ENCODE results near the gene INSM2. TPM values are rescaled to one million over a fixed set of nuclear protein-coding genes. Genes with fewer than 3 reads are reported as not detected.

The INSM2 gene
- total and polyA plus RNA-seq, 10 of the 15 experiments (the other 5 are each of a cell fraction or from before 2014, with no cell fraction given), result 0.06 TPM; not detected in 9

DNA sequence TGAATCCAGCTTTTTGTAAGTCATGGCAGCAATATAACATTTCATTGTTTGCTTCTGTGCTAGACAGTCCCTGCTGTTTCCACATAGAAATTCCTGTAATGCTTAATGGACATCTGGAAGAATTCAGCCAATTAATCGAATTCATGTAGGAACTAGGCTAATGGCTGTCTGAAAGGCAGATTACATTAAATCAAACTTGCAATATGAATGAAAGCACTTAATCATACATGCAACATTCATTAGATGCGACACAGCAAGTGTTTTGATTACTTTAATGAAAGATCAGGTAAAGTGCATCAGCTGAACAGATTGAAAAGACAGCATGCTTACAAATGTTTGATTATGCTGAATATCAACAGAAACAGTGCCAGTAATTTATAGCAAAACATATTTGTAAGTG, 24.1 kb upstream of the INSM2 start (continued):
- TF ChIP-seq EZH2 (IDR thresholded peaks at IDR 0.05; ENCODE audit: borderline replicate concordance, control insufficient read depth, low read depth, low read length) (no peak), RELA (IDR thresholded peaks at IDR 0.05; ENCODE audit: borderline replicate concordance, partially characterized antibody) (no peak), NFIC (IDR thresholded peaks at IDR 0.05; ENCODE audit: low read depth, low read length) (no peak), KAT2A (conservative IDR thresholded peaks at IDR 0.05; ENCODE audit: control insufficient read depth, low read depth, low read length) (no peak), SREBF2 (IDR thresholded peaks at IDR 0.05; ENCODE audit: low read length) (no peak), NR2C2 (IDR thresholded peaks at IDR 0.05; ENCODE audit: borderline replicate concordance, control insufficient read depth, insufficient read length, low read depth) (no peak), STAT1 (conservative IDR thresholded peaks at IDR 0.05) (no peak), SP1 (IDR thresholded peaks at IDR 0.05; ENCODE audit: low read depth, low read length) (no peak), MTA3 (IDR thresholded peaks at IDR 0.05; ENCODE audit: borderline replicate concordance, low read length) (no peak)

DNA sequence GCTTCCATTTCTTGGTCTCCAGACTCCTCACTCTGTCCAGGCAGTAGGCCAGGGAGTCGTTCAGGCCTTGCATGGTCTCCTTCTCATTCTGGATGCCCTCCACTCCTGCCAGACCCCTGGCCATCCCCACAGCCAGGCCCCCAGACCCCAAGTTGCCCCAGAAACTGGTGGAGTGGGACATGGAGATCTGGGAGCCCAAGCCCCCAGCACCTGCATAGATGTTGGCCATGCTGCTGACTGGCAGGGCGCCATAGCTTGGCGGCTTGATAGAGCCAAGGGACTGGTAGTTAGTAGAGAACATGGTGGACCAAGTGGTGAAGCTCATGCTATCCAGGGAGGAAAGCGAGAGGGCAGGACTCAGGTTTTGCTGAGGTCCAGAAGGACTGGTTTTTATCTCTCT, 21.2 kb upstream of the INSM2 start:
- Histone ChIP-seq H3K4me3 (no peak overlapping the region), H3K4me2 (ENCODE audit: control insufficient read depth, insufficient read depth) (no peak overlapping the region), H3K9me3 (replicated peaks; ENCODE audit: control insufficient read depth, insufficient read depth, low read length) (no peaks in the 10 kb centered on the region), H4K20me1 (ENCODE audit: control insufficient read depth, insufficient read depth) (no peaks in the 10 kb centered on the region), H3K27me3 (replicated peaks in 1 of 2; ENCODE audit: control insufficient read depth in 2 of 2, insufficient read depth in 2 of 2, low read length in 1 of 2) (no peaks in the 10 kb centered on the region), H3K9ac (ENCODE audit: control insufficient read depth, insufficient read depth, low read length) (no peak overlapping the region), H3K79me2 (ENCODE audit: control insufficient read depth, insufficient read depth, low read length) (no peaks in the 10 kb centered on the region), H3K27ac (ENCODE audit: control insufficient read depth, insufficient read depth) (no peak overlapping the region), H3K4me1 (ENCODE audit: control insufficient read depth, insufficient read depth, low read length) (no peaks in the 10 kb centered on the region), H3K36me3 (ENCODE audit: control insufficient read depth in 2 of 2, insufficient read depth in 2 of 2, low read length in 1 of 2) (no peaks in the 10 kb centered on the region), H2AFZ (ENCODE audit: control insufficient read depth, low read depth, low read length) (no peak overlapping the region)
- ChIA-PET CTCF (interaction anchor here (1.0 kb wide), 1 partner anchor 19 kb away, joined by 3 read pairs; no protein-coding TSS in a partner anchor), POLR2A (no interaction called here), SMC1A (ENCODE audit: uncharacterized antibody, unreplicated experiment) (no interaction called here), RAD21 (ENCODE audit: unreplicated experiment) (no interaction called here)
- ATAC-seq (no peak), FAIRE-seq (no peak), DNase-seq (ENCODE audit: low read depth, low spot score) (no peak)
- intact Hi-C loops (cut with micrococcal nuclease; ENCODE audit: unreplicated experiment) (no loop called here), in situ Hi-C loops (cut with MboI) (no loop called here)
- TF ChIP-seq CHD4 (IDR thresholded peaks at IDR 0.05), result no peak
- WGBS (ENCODE audit: insufficient coverage, insufficient replicate concordance, low lambda C conversion rate, missing lambda C conversion rate), result 1% methylated on average over 4 of the region's 4 CpGs
- BruUV-seq (replicated peaks), result no TSS peak

All from GM12878 (cell line).